Sigmoid colon (tissue), 4 donors: ENCODE measurements around the gene MC2R.

Experiments used
- CTCF ChIP-seq, 4 experiments: fragments of 450-650 bp in 3 of 4; fragments of 200-600 bp in 1 of 4; IDR thresholded peaks; one replicate each; pipeline ENCODE4 v1.5.1; 2016 to 2019; ENCODE audit warnings: antibody characterized with exemption in 4 of 4, mild to moderate bottlenecking in 3 of 4, moderate library complexity in 2 of 4
- EP300 ChIP-seq, 4 donors: sonication (generic); formaldehyde crosslinking; IDR thresholded peaks; one replicate each; pipeline ENCODE4 v1.6.1; 2017; ENCODE audit warnings: antibody characterized with exemption in 4 of 4
- POLR2A ChIP-seq, 2 donors: fragments of 450-650 bp; IDR thresholded peaks; one replicate each; pipeline ENCODE4 v1.6.1; 2016; ENCODE audit warnings: antibody characterized with exemption in 2 of 2, mild to moderate bottlenecking in 2 of 2, moderate library complexity in 2 of 2
- POLR2AphosphoS5 ChIP-seq, 4 donors: sonication (generic); formaldehyde crosslinking; IDR thresholded peaks; one replicate each; pipeline ENCODE4 v1.6.1; 2017; ENCODE audit warnings: antibody characterized with exemption in 4 of 4

- no peak for TF ChIP-seq CTCF (IDR thresholded peaks at IDR 0.05)
- no peak for TF ChIP-seq POLR2A (IDR thresholded peaks at IDR 0.05)
- TF ChIP-seq POLR2AphosphoS5 (IDR thresholded peaks at IDR 0.05) = no peak
- no peak for TF ChIP-seq EP300 (IDR thresholded peaks at IDR 0.05)
Observed at GRCh38 chr18:13849791-13850190, 65.5 kb downstream of the MC2R start.
